Hematopoietic multipotent progenitor cell treated with erythropoietin and hydrocortisone succinate and interleukin-3 and kit ligand, for 4 days (in vitro differentiated cells): ENCODE data around the gene PLPPR4.

Experiments
- DNase-seq: peaks from one replicate; pipeline ENCODE4 v3.0.0-alpha.2; 2015

PLPPR4 gene

DNA sequence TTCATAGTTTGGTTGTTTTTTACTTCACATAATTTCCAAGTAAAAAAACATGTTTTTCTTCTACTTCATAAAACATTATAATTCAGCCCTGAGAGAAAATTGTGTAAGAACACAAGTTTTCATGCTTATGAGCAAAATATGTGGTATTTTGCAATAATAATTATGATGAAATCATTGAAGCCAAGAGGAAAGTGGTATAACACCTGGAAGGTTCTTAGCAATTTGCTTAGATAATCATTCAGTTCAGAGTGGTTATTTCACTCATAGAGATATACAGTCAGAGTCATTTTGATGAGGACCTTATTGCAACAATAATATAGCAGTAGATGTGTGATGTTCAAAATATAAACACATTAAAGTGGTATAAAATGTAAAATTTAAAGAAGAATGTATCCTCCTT lies 94.5 kb downstream of the PLPPR4 start:
- DNase-seq = no peak
